Hair follicle dermal papilla cell (primary cell): ENCODE data around the gene MT1X. TPM values are rescaled to one million over a fixed set of nuclear protein-coding genes. Genes with fewer than 3 reads are reported as not detected.

Source experiments
- total RNA-seq: library from RNA; depleted of rRNA; stranded (reverse); fragments of >200 nt; gene quantifications from 2 replicates; pipeline ENCODE4 v1.2.3, GENCODE V29; 2012

MT1X gene
- total RNA-seq: 13.1 and 13.8 TPM in 2 replicates

GRCh38 chr16:56681939-56682702 lies at the start of gene MT1X:
MT1X (plus strand) TSS chr16:56682470; CDS start chr16:56682541, 71 bp downstream.

GRCh38 chr16:56637814-56638750 lies 44.2 kb upstream of the MT1X start, which contains the start of gene MT1A:
MT1A (plus strand) TSS chr16:56638666; CDS start chr16:56638739, 73 bp downstream.

GRCh38 chr16:56651586-56651985 lies 30.7 kb upstream of the MT1X start, which contains the start of gene MT1B:
MT1B (plus strand) TSS chr16:56651886; CDS start chr16:56651954, 68 bp downstream.

GRCh38 chr16:56657555-56658326 lies 24.5 kb upstream of the MT1X start, which contains the start of gene MT1F:
MT1F (plus strand) TSS chr16:56657959; CDS start chr16:56658059, 100 bp downstream.

GRCh38 chr16:56667581-56668571 lies 14.4 kb upstream of the MT1X start, which contains the start of gene MT1G:
MT1G (minus strand) TSS chr16:56668065; CDS start chr16:56667993, 72 bp downstream.

GRCh38 chr16:56669005-56669839 lies 13.0 kb upstream of the MT1X start, which contains the start of gene MT1H:
MT1H (plus strand) TSS chr16:56669814; CDS start chr16:56669885, 71 bp downstream.

GRCh38 chr16:56729735-56730662 lies 47.7 kb downstream of the MT1X start, which contains the start of gene NUP93:
NUP93 (plus strand) TSS chr16:56730129; CDS start chr16:56748248, 18,119 bp downstream.

Other genes starting within 250 kb of the MT1X start
- gene NUDT21, start 231.1 kb upstream of the MT1X start, total RNA-seq: 58.4 and 60.5 TPM in 2 replicates
- gene OGFOD1, start 230.9 kb upstream of the MT1X start, total RNA-seq: 81.3 and 121 TPM in 2 replicates
- 60.7 and 61.8 TPM in 2 replicates for gene BBS2, start 162.4 kb upstream of the MT1X start, total RNA-seq
- gene MT4, start 117.4 kb upstream of the MT1X start, total RNA-seq: not detected in 2 replicates
- not detected in 2 replicates for gene MT3, start 92.9 kb upstream of the MT1X start, total RNA-seq
- gene MT2A, start 73.9 kb upstream of the MT1X start, total RNA-seq: 5.6 and 7.5 TPM in 2 replicates
- gene MT1E, start 56.7 kb upstream of the MT1X start, total RNA-seq: 16.6 and 18.0 TPM in 2 replicates
- gene MT1M, start 49.8 kb upstream of the MT1X start, total RNA-seq: 0.81 and 1.6 TPM in 2 replicates
- not detected in 2 replicates for gene MT1A, start 43.8 kb upstream of the MT1X start, total RNA-seq
- gene MT1B, start 30.6 kb upstream of the MT1X start, total RNA-seq: not detected in 2 replicates
- gene MT1F, start 24.5 kb upstream of the MT1X start, total RNA-seq: 0.16 TPM in 1 of 2 replicates, not detected in the other
- gene MT1G, start 14.4 kb upstream of the MT1X start, total RNA-seq: not detected in 2 replicates
- not detected in 2 replicates for gene MT1H, start 12.7 kb upstream of the MT1X start, total RNA-seq
- gene NUP93, start 47.7 kb downstream of the MT1X start, total RNA-seq: 40.7 and 44.6 TPM in 2 replicates
- not detected in 2 replicates for gene SLC12A3, start 182.7 kb downstream of the MT1X start, total RNA-seq
- 133 and 141 TPM in 2 replicates for gene HERPUD1, start 249.7 kb downstream of the MT1X start, total RNA-seq